ENCODE results near the gene BIRC2. TPM values are rescaled to one million over a fixed set of nuclear protein-coding genes. Genes with fewer than 3 reads are reported as not detected.

Gene BIRC2
- total RNA-seq, 1 donor from 2014 or later, result 56.9 TPM

DNA sequence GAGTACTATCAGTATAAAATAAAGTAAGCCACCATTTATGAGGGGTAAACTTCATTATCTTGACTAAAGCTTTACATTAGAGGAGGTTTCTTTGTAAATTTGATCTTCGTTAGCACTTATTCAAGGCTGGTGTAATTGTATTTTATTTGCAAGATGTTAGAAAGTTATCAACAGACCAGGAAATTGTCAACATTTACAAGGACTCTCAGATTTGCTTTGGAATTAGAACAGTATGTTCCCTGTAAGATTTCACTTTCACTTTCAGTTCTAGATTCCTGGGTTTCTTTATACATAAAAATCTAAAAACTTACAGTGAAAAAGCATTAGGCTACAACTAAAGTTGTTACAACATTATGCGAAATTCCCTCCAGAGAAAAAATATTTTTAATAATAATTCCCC, 34.3 kb upstream of the BIRC2 start:
- Histone ChIP-seq H3K9me3 (ENCODE audit: control insufficient read depth in 3 of 3, low read length in 3 of 3) (no peaks in the 10 kb centered on the region), H3K9ac (ENCODE audit: low read depth in 1 of 3, low read length in 3 of 3) (peak overlapping the region in 1 of 3 donors; percentile 61), H3K27ac (ENCODE audit: low read depth, low read length) (peak overlapping the region; percentile 48), H3K36me3 (ENCODE audit: control insufficient read depth in 3 of 3, insufficient read depth in 3 of 3, low read length in 3 of 3) (no peaks in the 10 kb centered on the region), H3K4me3 (ENCODE audit: low read length in 3 of 3) (peak overlapping the region; percentile 15 to 71 (median 16)), H3K4me1 (ENCODE audit: control insufficient read depth in 3 of 3, insufficient read depth in 3 of 3, low read length in 3 of 3) (peaks cover under 1 to 8% (median 3%) of the 10 kb centered on the region in 3 donors), H3K27me3 (ENCODE audit: control insufficient read depth in 3 of 3, insufficient read depth in 3 of 3, low read length in 3 of 3) (no peaks in the 10 kb centered on the region)

DNA sequence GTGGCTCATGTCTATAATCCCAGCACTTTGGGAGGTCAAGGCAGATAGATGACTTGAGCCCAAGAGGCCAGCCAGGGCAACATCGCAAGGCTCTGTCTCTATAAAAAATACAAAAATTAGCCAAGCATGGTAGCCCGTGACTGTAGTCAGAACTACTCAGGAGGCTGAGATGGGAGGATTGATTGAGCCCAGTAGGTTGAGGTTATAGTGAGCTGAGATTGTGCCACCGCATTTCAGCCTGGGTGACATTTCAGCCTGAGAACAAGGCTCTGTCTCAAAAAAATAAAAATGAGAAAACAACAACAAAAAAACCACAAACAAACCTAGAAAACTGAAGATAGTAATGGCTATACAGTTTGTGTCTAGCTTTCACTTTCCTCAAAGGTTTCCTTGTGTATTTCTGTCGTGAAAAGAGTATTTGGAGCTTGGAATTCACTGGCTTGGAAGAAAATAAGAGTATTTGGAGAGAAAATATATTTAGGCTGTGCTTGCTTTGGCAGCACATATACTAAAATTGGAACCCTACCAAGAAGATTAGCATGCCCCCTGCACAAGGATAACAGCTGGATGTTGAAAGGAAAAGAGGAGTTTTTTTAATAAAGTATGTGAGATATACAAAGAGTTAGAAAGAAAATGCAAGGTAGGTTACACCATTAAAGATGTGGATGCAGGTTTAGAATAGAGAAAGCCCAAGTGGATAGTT, 33.6 kb upstream of the BIRC2 start:
- Histone ChIP-seq H3K27ac (ENCODE audit: low read depth, low read length) (peak overlapping the region; percentile 48), H3K27me3 (ENCODE audit: control insufficient read depth in 3 of 3, insufficient read depth in 3 of 3, low read length in 3 of 3) (no peaks in the 10 kb centered on the region), H3K36me3 (ENCODE audit: control insufficient read depth in 3 of 3, insufficient read depth in 3 of 3, low read length in 3 of 3) (no peaks in the 10 kb centered on the region), H3K9ac (ENCODE audit: low read depth in 1 of 3, low read length in 3 of 3) (peak overlapping the region in 1 of 3 donors; percentile 33), H3K4me3 (ENCODE audit: low read length in 3 of 3) (peak overlapping the region; percentile 2 to 71 (median 15)), H3K4me1 (ENCODE audit: control insufficient read depth in 3 of 3, insufficient read depth in 3 of 3, low read length in 3 of 3) (peaks cover 3 to 14% (median 6%) of the 10 kb centered on the region in 3 donors), H3K9me3 (ENCODE audit: control insufficient read depth in 3 of 3, low read length in 3 of 3) (no peaks in the 10 kb centered on the region)

DNA sequence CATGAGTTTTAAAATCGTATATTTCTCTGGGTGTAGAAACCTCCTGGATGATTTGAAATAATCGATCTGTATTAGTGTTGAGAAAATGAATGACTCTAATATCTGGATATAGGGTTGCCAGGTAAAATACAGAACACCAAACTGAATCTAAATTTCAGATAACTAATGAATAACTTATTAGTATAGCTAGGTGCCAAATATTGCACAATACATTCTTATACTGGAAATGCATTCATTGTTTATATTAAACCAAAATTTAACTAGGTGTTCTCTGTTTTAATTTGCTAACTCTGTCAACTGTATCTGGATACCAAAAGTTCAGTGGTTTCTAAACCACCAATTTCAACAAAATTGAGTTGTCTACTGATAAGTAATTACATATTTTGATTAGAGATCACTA, 32.2 kb upstream of the BIRC2 start:
- no peaks in the 10 kb centered on the region for H3K9me3 ChIP-seq (ENCODE audit: control insufficient read depth in 3 of 3, low read length in 3 of 3)
- no peaks in the 10 kb centered on the region for H3K36me3 ChIP-seq (ENCODE audit: control insufficient read depth in 3 of 3, insufficient read depth in 3 of 3, low read length in 3 of 3)
- H3K9ac ChIP-seq (ENCODE audit: low read depth in 1 of 3, low read length in 3 of 3), result no peak overlapping the region
- H3K4me1 ChIP-seq (ENCODE audit: control insufficient read depth in 3 of 3, insufficient read depth in 3 of 3, low read length in 3 of 3), result peaks cover 3 to 14% (median 6%) of the 10 kb centered on the region in 3 donors
- no peaks in the 10 kb centered on the region for H3K27me3 ChIP-seq (ENCODE audit: control insufficient read depth in 3 of 3, insufficient read depth in 3 of 3, low read length in 3 of 3)
- no peak overlapping the region for H3K27ac ChIP-seq (ENCODE audit: low read depth, low read length)
- H3K4me3 ChIP-seq (ENCODE audit: low read length in 3 of 3), result no peak overlapping the region

DNA sequence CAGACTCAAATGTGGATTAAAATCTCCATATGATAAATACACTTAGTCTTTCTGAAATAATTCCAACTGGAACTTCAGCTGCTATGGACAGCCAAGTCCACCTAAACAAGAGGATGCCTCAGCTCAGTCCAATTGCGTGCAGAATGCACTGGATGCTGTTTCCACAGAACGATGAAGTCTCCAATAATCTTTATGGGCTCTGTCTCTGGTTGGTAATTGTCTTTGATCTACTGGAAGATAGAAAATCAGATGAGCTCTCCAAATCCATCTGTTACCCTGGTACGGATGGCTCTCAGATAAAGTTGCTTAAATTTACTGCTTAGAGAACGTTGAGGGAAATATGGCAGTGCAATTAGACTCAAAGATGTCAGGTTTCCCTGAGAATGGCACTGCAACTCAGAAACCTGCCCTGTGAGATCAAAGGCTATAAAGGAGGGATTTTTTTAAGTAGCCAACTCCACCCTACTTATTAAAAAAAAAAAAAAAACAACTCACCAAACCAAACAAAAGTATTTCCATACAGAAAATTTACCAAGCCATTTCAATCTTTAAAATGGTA, 30.6 kb upstream of the BIRC2 start:
- Histone ChIP-seq H3K9me3 (ENCODE audit: control insufficient read depth in 3 of 3, low read length in 3 of 3) (no peaks in the 10 kb centered on the region), H3K4me1 (ENCODE audit: control insufficient read depth in 3 of 3, insufficient read depth in 3 of 3, low read length in 3 of 3) (peaks cover 3 to 14% (median 6%) of the 10 kb centered on the region in 3 donors), H3K27ac (ENCODE audit: low read depth, low read length) (no peak overlapping the region), H3K4me3 (ENCODE audit: low read length in 3 of 3) (peak overlapping the region in 1 of 3 donors; percentile 94), H3K9ac (ENCODE audit: low read depth in 1 of 3, low read length in 3 of 3) (peak overlapping the region in 2 of 3 donors; percentile 77 to 91), H3K27me3 (ENCODE audit: control insufficient read depth in 3 of 3, insufficient read depth in 3 of 3, low read length in 3 of 3) (no peaks in the 10 kb centered on the region), H3K36me3 (ENCODE audit: control insufficient read depth in 3 of 3, insufficient read depth in 3 of 3, low read length in 3 of 3) (no peaks in the 10 kb centered on the region)

DNA sequence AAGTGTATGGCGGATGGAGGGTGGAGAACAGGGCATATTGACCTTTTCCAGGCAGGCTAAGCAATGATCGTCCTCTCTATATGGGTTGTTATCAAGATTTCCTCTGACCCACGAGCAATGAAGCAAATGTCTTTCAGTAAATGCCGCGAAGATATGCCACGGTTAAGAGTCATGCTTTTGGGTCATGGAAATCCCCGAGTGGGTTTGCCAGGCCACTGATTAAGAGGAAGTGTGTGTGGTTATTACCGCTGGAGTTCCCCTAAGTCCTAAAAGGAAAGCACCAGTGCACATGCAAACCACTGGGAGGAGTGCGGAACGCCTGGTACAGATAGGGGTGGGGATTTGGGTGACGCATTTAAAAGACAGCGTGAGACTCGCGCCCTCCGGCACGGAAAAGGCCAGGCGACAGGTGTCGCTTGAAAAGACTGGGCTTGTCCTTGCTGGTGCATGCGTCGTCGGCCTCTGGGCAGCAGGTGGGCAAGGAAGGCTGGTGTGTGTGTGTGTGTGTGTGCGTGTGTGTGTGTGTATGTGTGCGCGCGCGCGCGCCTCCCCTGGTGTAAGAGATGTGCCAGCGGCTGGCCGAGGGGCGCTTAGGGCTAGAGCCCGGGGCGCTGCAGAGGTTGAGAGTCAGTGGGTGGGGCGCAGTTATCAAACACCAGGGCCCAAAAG, 29.8 kb upstream of the BIRC2 start, which contains the start of gene BIRC3:
Gene BIRC3, plus strand, starts transcription at position 386 of the 669 bp plus-strand sequence. CDS start 7,026 bp downstream, outside the sequence.
- peak within 1 kb of the TSS; percentile 51 for H3K27ac ChIP-seq (ENCODE audit: low read depth, low read length)
- peaks cover 3 to 14% (median 6%) of the 10 kb centered on the region in 3 donors for H3K4me1 ChIP-seq (ENCODE audit: control insufficient read depth in 3 of 3, insufficient read depth in 3 of 3, low read length in 3 of 3)
- H3K36me3 ChIP-seq (ENCODE audit: control insufficient read depth in 3 of 3, insufficient read depth in 3 of 3, low read length in 3 of 3), result no peaks in the 10 kb centered on the region
- peak within 1 kb of the TSS; percentile 77 to 91 (median 85) for H3K9ac ChIP-seq (ENCODE audit: low read depth in 1 of 3, low read length in 3 of 3)
- no peaks in the 10 kb centered on the region for H3K27me3 ChIP-seq (ENCODE audit: control insufficient read depth in 3 of 3, insufficient read depth in 3 of 3, low read length in 3 of 3)
- H3K9me3 ChIP-seq (ENCODE audit: control insufficient read depth in 3 of 3, low read length in 3 of 3), result no peaks in the 10 kb centered on the region
- H3K4me3 ChIP-seq (ENCODE audit: low read length in 3 of 3), result peak within 1 kb of the TSS; percentile 74 to 94 (median 86)

DNA sequence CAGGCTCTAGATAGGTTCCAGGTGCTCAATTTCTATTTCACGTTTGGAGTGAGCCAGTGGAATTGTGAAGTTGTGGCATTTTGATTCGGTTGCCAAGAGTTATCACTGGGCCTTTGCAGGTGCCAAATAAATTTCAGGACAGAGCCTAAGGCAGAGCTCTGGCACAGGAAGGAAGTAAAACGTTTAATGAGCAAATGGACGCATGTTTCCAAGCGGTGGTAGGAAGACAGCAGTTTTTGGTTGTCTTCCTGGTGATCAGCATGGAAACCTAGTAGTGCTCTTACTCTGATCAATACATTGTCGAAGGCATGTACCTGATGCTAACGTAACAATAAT, 29.3 kb upstream of the BIRC2 start:
- peak overlapping the region; percentile 51 for H3K27ac ChIP-seq (ENCODE audit: low read depth, low read length)
- H3K27me3 ChIP-seq (ENCODE audit: control insufficient read depth in 3 of 3, insufficient read depth in 3 of 3, low read length in 3 of 3), result no peaks in the 10 kb centered on the region

DNA sequence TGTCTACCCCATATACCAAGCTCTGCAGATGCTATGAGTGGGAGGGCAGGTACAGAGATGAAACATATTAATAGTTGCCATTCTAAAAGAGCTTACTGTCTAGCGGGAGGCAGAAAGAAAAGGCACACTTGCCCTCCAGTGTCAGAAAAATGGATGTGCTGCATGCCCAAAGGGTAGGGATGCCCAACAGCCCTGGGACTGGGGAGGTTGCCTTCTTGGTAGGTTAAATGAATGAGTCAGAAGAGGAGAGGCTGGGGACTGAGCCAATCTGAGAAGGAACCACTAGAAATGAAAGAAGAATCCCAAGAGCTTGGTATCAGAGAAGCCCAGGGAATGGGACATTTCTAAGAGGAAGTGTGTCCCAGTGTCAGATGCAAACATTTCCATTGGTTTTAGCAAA, 28.5 kb upstream of the BIRC2 start:
- no peak overlapping the region for H3K4me3 ChIP-seq (ENCODE audit: low read length in 3 of 3)
- H3K36me3 ChIP-seq (ENCODE audit: control insufficient read depth in 3 of 3, insufficient read depth in 3 of 3, low read length in 3 of 3), result no peaks in the 10 kb centered on the region
- H3K9me3 ChIP-seq (ENCODE audit: control insufficient read depth in 3 of 3, low read length in 3 of 3), result no peaks in the 10 kb centered on the region
- H3K9ac ChIP-seq (ENCODE audit: low read depth in 1 of 3, low read length in 3 of 3), result no peak overlapping the region
- H3K4me1 ChIP-seq (ENCODE audit: control insufficient read depth in 3 of 3, insufficient read depth in 3 of 3, low read length in 3 of 3), result peaks cover 3 to 14% (median 6%) of the 10 kb centered on the region in 3 donors
- H3K27ac ChIP-seq (ENCODE audit: low read depth, low read length), result no peak overlapping the region
- H3K27me3 ChIP-seq (ENCODE audit: control insufficient read depth in 3 of 3, insufficient read depth in 3 of 3, low read length in 3 of 3), result no peaks in the 10 kb centered on the region

More for the DNA sequence above, 29.3 kb upstream of the BIRC2 start:
- H3K36me3 ChIP-seq (ENCODE audit: control insufficient read depth in 3 of 3, insufficient read depth in 3 of 3, low read length in 3 of 3), result no peaks in the 10 kb centered on the region
- H3K9me3 ChIP-seq (ENCODE audit: control insufficient read depth in 3 of 3, low read length in 3 of 3), result no peaks in the 10 kb centered on the region
- peak overlapping the region; percentile 74 to 94 (median 86) for H3K4me3 ChIP-seq (ENCODE audit: low read length in 3 of 3)
- peak overlapping the region; percentile 66 to 85 (median 77) for H3K9ac ChIP-seq (ENCODE audit: low read depth in 1 of 3, low read length in 3 of 3)
- H3K4me1 ChIP-seq (ENCODE audit: control insufficient read depth in 3 of 3, insufficient read depth in 3 of 3, low read length in 3 of 3), result peaks cover 3 to 14% (median 6%) of the 10 kb centered on the region in 3 donors

DNA sequence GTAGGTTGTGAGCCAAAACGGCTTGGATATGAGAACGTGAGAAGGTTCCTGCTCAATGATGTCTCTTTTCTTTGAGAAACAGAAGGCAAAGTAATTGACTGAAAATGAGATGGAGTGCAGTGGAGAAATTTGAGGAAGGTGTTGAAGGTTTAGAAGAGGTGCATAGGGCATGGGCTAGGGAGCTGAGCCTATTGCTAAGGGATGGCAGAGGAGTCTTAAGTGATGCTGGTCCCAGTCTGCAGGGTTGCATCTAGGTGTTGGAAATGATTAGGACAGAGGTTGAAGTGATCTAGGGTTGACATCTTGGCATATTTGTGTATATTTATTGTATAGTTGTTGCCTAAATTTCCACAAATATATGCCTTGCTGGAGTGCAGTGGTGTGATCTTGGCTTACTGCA, 27.5 kb upstream of the BIRC2 start:
- no peak overlapping the region for H3K9ac ChIP-seq (ENCODE audit: low read depth in 1 of 3, low read length in 3 of 3)
- H3K9me3 ChIP-seq (ENCODE audit: control insufficient read depth in 3 of 3, low read length in 3 of 3), result no peaks in the 10 kb centered on the region
- no peak overlapping the region for H3K4me3 ChIP-seq (ENCODE audit: low read length in 3 of 3)
- H3K27ac ChIP-seq (ENCODE audit: low read depth, low read length), result no peak overlapping the region
- no peaks in the 10 kb centered on the region for H3K27me3 ChIP-seq (ENCODE audit: control insufficient read depth in 3 of 3, insufficient read depth in 3 of 3, low read length in 3 of 3)
- peaks cover 3 to 16% (median 6%) of the 10 kb centered on the region in 3 donors for H3K4me1 ChIP-seq (ENCODE audit: control insufficient read depth in 3 of 3, insufficient read depth in 3 of 3, low read length in 3 of 3)
- no peaks in the 10 kb centered on the region for H3K36me3 ChIP-seq (ENCODE audit: control insufficient read depth in 3 of 3, insufficient read depth in 3 of 3, low read length in 3 of 3)

DNA sequence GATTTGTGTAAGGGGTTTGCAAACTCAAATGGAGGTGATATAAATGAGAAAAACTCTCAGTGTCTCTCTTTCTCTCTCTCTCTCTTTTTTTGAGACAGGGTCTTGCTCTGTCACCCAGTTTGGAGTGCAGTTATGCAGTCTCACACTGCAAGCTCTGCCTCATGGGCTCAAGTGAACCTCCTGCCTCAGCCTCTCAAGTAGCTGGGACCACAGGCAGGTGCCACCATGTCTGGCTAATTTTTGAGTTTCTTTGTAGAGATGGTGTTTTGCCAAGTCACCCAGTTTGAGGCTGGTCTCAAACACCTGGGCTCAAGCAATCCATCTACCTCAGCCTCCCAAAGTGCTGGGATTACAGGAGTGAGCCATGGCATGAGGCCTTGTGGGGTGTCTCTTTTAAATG, 26.8 kb upstream of the BIRC2 start:
- Histone ChIP-seq H3K36me3 (ENCODE audit: control insufficient read depth in 3 of 3, insufficient read depth in 3 of 3, low read length in 3 of 3) (no peaks in the 10 kb centered on the region), H3K4me1 (ENCODE audit: control insufficient read depth in 3 of 3, insufficient read depth in 3 of 3, low read length in 3 of 3) (peaks cover 3 to 18% (median 6%) of the 10 kb centered on the region in 3 donors), H3K9ac (ENCODE audit: low read depth in 1 of 3, low read length in 3 of 3) (no peak overlapping the region), H3K4me3 (ENCODE audit: low read length in 3 of 3) (no peak overlapping the region), H3K27me3 (ENCODE audit: control insufficient read depth in 3 of 3, insufficient read depth in 3 of 3, low read length in 3 of 3) (no peaks in the 10 kb centered on the region), H3K27ac (ENCODE audit: low read depth, low read length) (no peak overlapping the region), H3K9me3 (ENCODE audit: control insufficient read depth in 3 of 3, low read length in 3 of 3) (no peaks in the 10 kb centered on the region)

DNA sequence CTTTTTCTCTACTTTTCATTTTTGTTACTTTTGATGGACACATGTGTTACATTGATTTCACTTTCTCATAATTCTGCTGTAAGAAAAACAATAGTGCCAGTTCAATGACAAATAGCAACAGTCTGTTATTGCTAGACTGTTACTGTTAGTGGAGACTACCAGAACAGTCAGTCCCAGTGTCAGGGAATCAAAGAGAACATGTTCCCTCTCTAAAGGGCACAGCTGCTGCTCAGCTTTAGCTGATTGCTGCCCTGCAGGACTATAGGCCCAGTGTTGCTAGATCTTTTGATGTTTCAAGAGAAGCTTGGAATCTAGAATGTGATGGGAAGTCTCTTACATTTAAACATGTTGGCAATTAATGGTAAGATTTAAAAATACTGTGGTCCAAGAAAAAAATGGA, 26.3 kb upstream of the BIRC2 start:
- H3K4me3 ChIP-seq (ENCODE audit: low read length in 3 of 3), result no peak overlapping the region
- no peak overlapping the region for H3K27ac ChIP-seq (ENCODE audit: low read depth, low read length)
- no peaks in the 10 kb centered on the region for H3K36me3 ChIP-seq (ENCODE audit: control insufficient read depth in 3 of 3, insufficient read depth in 3 of 3, low read length in 3 of 3)
- H3K9ac ChIP-seq (ENCODE audit: low read depth in 1 of 3, low read length in 3 of 3), result no peak overlapping the region
- no peaks in the 10 kb centered on the region for H3K9me3 ChIP-seq (ENCODE audit: control insufficient read depth in 3 of 3, low read length in 3 of 3)
- peaks cover 3 to 18% (median 6%) of the 10 kb centered on the region in 3 donors for H3K4me1 ChIP-seq (ENCODE audit: control insufficient read depth in 3 of 3, insufficient read depth in 3 of 3, low read length in 3 of 3)
- H3K27me3 ChIP-seq (ENCODE audit: control insufficient read depth in 3 of 3, insufficient read depth in 3 of 3, low read length in 3 of 3), result no peaks in the 10 kb centered on the region
